Gastrocnemius medialis (tissue), 4 donors: Measurements from ENCODE around the gene PIK3R2. TPM values are rescaled to one million over a fixed set of nuclear protein-coding genes. Genes with fewer than 3 reads are reported as not detected.

Source experiments
- ATAC-seq, 2 donors: fragments of 150-250 bp; one replicate each; pipeline ENCODE4 v1.9.1; 2016
- DNase-seq, 2 donors: peaks; one replicate each; pipeline ENCODE4 v3.0.0-alpha.2; 2019
- H3K27ac ChIP-seq, 4 donors: fragments of 200-600 bp; sonication (generic); 1 replicate in 1 of 4; 2 replicates in 3 of 4; pipeline ENCODE4 v1.5.1; 2016 to 2018; ENCODE audit warnings: mild to moderate bottlenecking in 2 of 4, moderate library complexity in 1 of 4
- H3K27me3 ChIP-seq, 3 donors: fragments of 200-600 bp; sonication (generic) in 2 of 3; 1 replicate in 1 of 3; 2 replicates in 2 of 3; pipeline versions ENCODE4 v1.5.1 to v1.6.0; 2016 to 2019; ENCODE audit warnings: mild to moderate bottlenecking in 1 of 3, moderate library complexity in 1 of 3
- H3K36me3 ChIP-seq, 2 donors: fragments of 200-600 bp; sonication (generic) in 1 of 2; one replicate each; pipeline ENCODE4 v1.5.1; 2017 to 2018
- H3K4me1 ChIP-seq, 2 donors: fragments of 200-600 bp; sonication (generic) in 1 of 2; one replicate each; pipeline ENCODE4 v1.5.1; 2016 to 2017; ENCODE audit warnings: mild to moderate bottlenecking in 2 of 2
- H3K4me3 ChIP-seq, 4 donors: fragments of 200-600 bp; sonication (generic) in 3 of 4; 1 replicate in 1 of 4; 2 replicates in 3 of 4; pipeline ENCODE4 v1.5.1; 2016 to 2019; ENCODE audit warnings: mild to moderate bottlenecking in 2 of 4
- H3K9me3 ChIP-seq, 3 donors: fragments of 200-600 bp; sonication (generic) in 2 of 3; 1 replicate in 1 of 3; 2 replicates in 2 of 3; pipeline ENCODE4 v1.5.1; 2016 to 2019
- POLR2A ChIP-seq, 2 donors: fragments of 450-650 bp; IDR thresholded peaks; one replicate each; pipeline ENCODE4 v1.6.1; 2017; ENCODE audit warnings: antibody characterized with exemption in 2 of 2, mild to moderate bottlenecking in 2 of 2, moderate library complexity in 2 of 2
- in situ Hi-C, 4 donors: fragments of 200-750 bp; cut with MboI; loops; one replicate each; pipeline versions ENCODE4 v1.15.0 to v1.8.0; 2017; ENCODE audit warnings: low sequenced_read_pairs in 4 of 4
- intact Hi-C: fragments of 100-400 bp; cut with DNase I; formaldehyde crosslinking; loops from one replicate; pipeline ENCODE4 v1.15.1; 2023; ENCODE audit warnings: low total_unique reads
- total RNA-seq, 4 donors: library from RNA; depleted of rRNA; stranded (reverse); fragments of >200 nt; gene quantifications; one replicate each; pipeline versions ENCODE4 v1.1.0 to v1.2.3, GENCODE V29; 2016
- TF ChIP-seq, protein P1 (sequence below), 5 experiments: fragments of 450-650 bp in 3 of 5; fragments of 200-600 bp in 2 of 5; sonication (generic) in 2 of 5; IDR thresholded peaks in 4 of 5; conservative IDR thresholded peaks in 1 of 5; 1 replicate in 4 of 5; 2 replicates in 1 of 5; pipeline ENCODE4 v1.5.1; 2016 to 2019; ENCODE audit warnings: antibody characterized with exemption in 5 of 5, mild to moderate bottlenecking in 3 of 5, moderate library complexity in 3 of 5

Gene PIK3R2
- total RNA-seq, 4 donors from 2014 or later = 5.6 to 11.9 (median 6.0) TPM

- intact Hi-C loops = no loop called here
- peaks cover 0 to 3% (median 0%) of the 10 kb centered on the region in 3 donors for H3K27me3 ChIP-seq
- no peaks in the 10 kb centered on the region for H3K36me3 ChIP-seq
- ATAC-seq (no peak), DNase-seq (no peak)
- in situ Hi-C loops = no loop called here
- TF ChIP-seq POLR2A (IDR thresholded peaks at IDR 0.05) = no peak
- TF ChIP-seq, protein P1, sequence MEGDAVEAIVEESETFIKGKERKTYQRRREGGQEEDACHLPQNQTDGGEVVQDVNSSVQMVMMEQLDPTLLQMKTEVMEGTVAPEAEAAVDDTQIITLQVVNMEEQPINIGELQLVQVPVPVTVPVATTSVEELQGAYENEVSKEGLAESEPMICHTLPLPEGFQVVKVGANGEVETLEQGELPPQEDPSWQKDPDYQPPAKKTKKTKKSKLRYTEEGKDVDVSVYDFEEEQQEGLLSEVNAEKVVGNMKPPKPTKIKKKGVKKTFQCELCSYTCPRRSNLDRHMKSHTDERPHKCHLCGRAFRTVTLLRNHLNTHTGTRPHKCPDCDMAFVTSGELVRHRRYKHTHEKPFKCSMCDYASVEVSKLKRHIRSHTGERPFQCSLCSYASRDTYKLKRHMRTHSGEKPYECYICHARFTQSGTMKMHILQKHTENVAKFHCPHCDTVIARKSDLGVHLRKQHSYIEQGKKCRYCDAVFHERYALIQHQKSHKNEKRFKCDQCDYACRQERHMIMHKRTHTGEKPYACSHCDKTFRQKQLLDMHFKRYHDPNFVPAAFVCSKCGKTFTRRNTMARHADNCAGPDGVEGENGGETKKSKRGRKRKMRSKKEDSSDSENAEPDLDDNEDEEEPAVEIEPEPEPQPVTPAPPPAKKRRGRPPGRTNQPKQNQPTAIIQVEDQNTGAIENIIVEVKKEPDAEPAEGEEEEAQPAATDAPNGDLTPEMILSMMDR (IDR thresholded peaks at IDR 0.05 in 4 of 5, conservative IDR thresholded peaks at IDR 0.05 in 1 of 5) = no peak
- H3K9me3 ChIP-seq = no peaks in the 10 kb centered on the region
- no peak overlapping the region for H3K4me3 ChIP-seq
- H3K27ac ChIP-seq = no peak overlapping the region
- H3K4me1 ChIP-seq = no peaks in the 10 kb centered on the region
Observed at GRCh38 chr19:18179957-18180356, 27.0 kb downstream of the PIK3R2 start.

DNA sequence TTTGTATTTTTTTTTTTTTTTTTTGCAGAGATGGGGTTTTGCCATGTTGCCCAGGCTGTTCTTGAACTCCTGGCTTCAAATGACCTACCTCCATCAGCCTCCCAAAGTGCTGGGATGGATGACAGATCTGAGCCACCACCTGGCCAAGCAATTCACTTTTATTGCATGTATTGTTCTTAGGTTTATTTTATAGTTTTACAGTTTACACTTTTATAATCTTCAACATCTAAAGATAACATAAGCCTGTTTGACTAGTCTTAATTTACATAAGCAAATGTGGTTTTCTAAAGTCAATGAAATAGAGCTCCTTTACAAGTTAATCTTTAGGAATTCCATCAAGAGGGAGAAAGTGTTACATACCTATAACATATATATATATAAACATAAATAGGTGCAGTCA is 30.6 kb downstream of the PIK3R2 start:
- H3K36me3 ChIP-seq = no peaks in the 10 kb centered on the region
- DNase-seq (no peak), ATAC-seq (no peak)
- TF ChIP-seq, protein P1 (IDR thresholded peaks at IDR 0.05 in 4 of 5, conservative IDR thresholded peaks at IDR 0.05 in 1 of 5) = no peak
- TF ChIP-seq POLR2A (IDR thresholded peaks at IDR 0.05) = no peak
- H3K4me1 ChIP-seq = no peaks in the 10 kb centered on the region
- in situ Hi-C loops = no loop called here
- no peaks in the 10 kb centered on the region for H3K9me3 ChIP-seq
- H3K27ac ChIP-seq = no peak overlapping the region
- H3K4me3 ChIP-seq = no peak overlapping the region
- H3K27me3 ChIP-seq = no peaks in the 10 kb centered on the region
- intact Hi-C loops = no loop called here

GRCh38 chr19:18185538-18185937 is 32.6 kb downstream of the PIK3R2 start:
- Histone ChIP-seq H3K4me1 (no peaks in the 10 kb centered on the region), H3K36me3 (no peaks in the 10 kb centered on the region), H3K4me3 (no peak overlapping the region), H3K27ac (no peak overlapping the region), H3K27me3 (no peaks in the 10 kb centered on the region), H3K9me3 (no peaks in the 10 kb centered on the region)
- TF ChIP-seq POLR2A (IDR thresholded peaks at IDR 0.05) = no peak
- TF ChIP-seq, protein P1 (IDR thresholded peaks at IDR 0.05 in 4 of 5, conservative IDR thresholded peaks at IDR 0.05 in 1 of 5) = no peak
- DNase-seq = no peak
- intact Hi-C loops (no loop called here), in situ Hi-C loops (no loop called here)
- no peak for ATAC-seq

GRCh38 chr19:18190278-18190677 is 37.3 kb downstream of the PIK3R2 start:
- Histone ChIP-seq H3K27ac (peak overlapping the region in 1 of 4 donors; percentile 94), H3K36me3 (no peaks in the 10 kb centered on the region), H3K4me3 (no peak overlapping the region), H3K27me3 (no peaks in the 10 kb centered on the region), H3K9me3 (no peaks in the 10 kb centered on the region), H3K4me1 (peaks cover 11 to 14% of the 10 kb centered on the region in 2 donors)
- intact Hi-C loops (no loop called here), in situ Hi-C loops (loop anchor here in 1 of 4 donors (10.0 kb wide), 1 partner anchor 135 kb away; the partner anchor contains the start of gene LSM4)
- TF ChIP-seq, protein P1 (IDR thresholded peaks at IDR 0.05 in 4 of 5, conservative IDR thresholded peaks at IDR 0.05 in 1 of 5) = no peak
- no peak for TF ChIP-seq POLR2A (IDR thresholded peaks at IDR 0.05)
- ATAC-seq (no peak), DNase-seq (no peak)

- Histone ChIP-seq H3K36me3 (peaks cover 0 to 8% of the 10 kb centered on the region in 2 donors), H3K4me1 (peaks cover 11 to 14% of the 10 kb centered on the region in 2 donors), H3K27ac (peak overlapping the region; percentile 85 to 95 (median 94)), H3K4me3 (peak overlapping the region; percentile 58 to 75 (median 66)), H3K27me3 (no peaks in the 10 kb centered on the region), H3K9me3 (no peaks in the 10 kb centered on the region)
- TF ChIP-seq, protein P1 (IDR thresholded peaks at IDR 0.05 in 4 of 5, conservative IDR thresholded peaks at IDR 0.05 in 1 of 5) = peak in 1 of 5 experiments; percentile 18
- TF ChIP-seq POLR2A (IDR thresholded peaks at IDR 0.05) = no peak
- ATAC-seq (no peak), DNase-seq (no peak)
- in situ Hi-C loops = loop anchor here in 1 of 4 donors (10.0 kb wide), 1 partner anchor 133 kb away; the partner anchor contains the start of gene LSM4
- intact Hi-C loops = loop anchor here (1.0 to 2.0 kb wide), 5 partner anchors 31 to 132 kb away; partner anchors contain the start of genes LSM4 and PIK3R2
Observed at GRCh38 chr19:18191640-18192062, 38.7 kb downstream of the PIK3R2 start.
